GM12878 (cell line): Measurements from ENCODE around the gene PAK6.

Source experiments
- CHD1 ChIP-seq: IDR thresholded peaks from 2 replicates; pipeline ENCODE4 v1.6.1; 2012; ENCODE audit warnings: low read depth, low read length, improper control_type of control experiment
- CREM ChIP-seq: IDR thresholded peaks from 2 replicates; pipeline ENCODE4 v1.6.1; 2014; ENCODE audit warnings: antibody characterized with exemption, low read depth
- EZH2 ChIP-seq: IDR thresholded peaks from 2 replicates; pipeline ENCODE4 v1.6.1; 2012; ENCODE audit warnings: low read depth, mild to moderate bottlenecking, control low read depth, inconsistent platforms, low read length, borderline replicate concordance; ENCODE audit not compliant: control insufficient read depth
- NR2F1 ChIP-seq: fragments of 450-650 bp; conservative IDR thresholded peaks from 2 replicates; pipeline ENCODE4 v1.6.1; 2017; ENCODE audit warnings: mild to moderate bottlenecking
- POLR2AphosphoS5 ChIP-seq: IDR thresholded peaks from 2 replicates; pipeline ENCODE4 v1.6.1; 2011; ENCODE audit warnings: mild to moderate bottlenecking, low read length, inconsistent platforms
- SUZ12 ChIP-seq: fragments of 200-600 bp; sonication (generic); IDR thresholded peaks from one replicate; pipeline ENCODE4 v1.6.1; 2018; ENCODE audit warnings: antibody characterized with exemption, mild to moderate bottlenecking; ENCODE audit not compliant: unreplicated experiment
- TBL1XR1 ChIP-seq: IDR thresholded peaks from 2 replicates; pipeline ENCODE4 v1.6.1; 2012; ENCODE audit warnings: low read depth, low read length, improper control_type of control experiment
- YY1 ChIP-seq: IDR thresholded peaks from 2 replicates; pipeline ENCODE4 v1.6.1; 2011; ENCODE audit warnings: low read depth, mild to moderate bottlenecking, low read length
- TF ChIP-seq, protein P1 (sequence below), 3 experiments: IDR thresholded peaks in 2 of 3; conservative IDR thresholded peaks in 1 of 3; 2 replicates each; pipeline ENCODE4 v1.5.1; 2011; ENCODE audit warnings: low read depth in 3 of 3, low read length in 3 of 3, mild to moderate bottlenecking in 3 of 3, control low read depth in 2 of 3, moderate library complexity in 2 of 3, inconsistent platforms in 1 of 3, mixed read lengths in 1 of 3; ENCODE audit not compliant: control insufficient read depth in 2 of 3, insufficient read depth in 1 of 3; ENCODE audit errors: extremely low read depth in 1 of 3

DNA sequence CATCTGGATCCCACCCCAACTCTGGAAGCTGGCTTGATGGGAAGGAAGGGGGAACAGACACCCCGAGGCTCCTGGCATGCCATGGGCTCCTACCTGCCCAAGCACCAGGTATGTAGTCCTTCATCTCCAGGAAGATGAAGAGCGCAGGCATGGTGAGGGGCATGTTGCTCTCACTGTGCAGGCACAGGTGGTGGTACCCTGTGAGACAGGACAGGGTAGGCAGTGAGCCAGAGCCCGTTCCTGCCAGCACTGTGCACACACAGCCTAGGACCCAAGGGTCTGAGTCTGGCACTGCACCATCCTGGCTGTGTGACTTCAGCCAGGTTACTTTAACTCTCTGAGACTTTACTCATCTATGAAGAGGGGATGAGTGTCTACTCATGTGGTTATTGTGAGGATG is 53.4 kb downstream of the PAK6 start:
- no peak for TF ChIP-seq NR2F1
- TF ChIP-seq, protein P1, sequence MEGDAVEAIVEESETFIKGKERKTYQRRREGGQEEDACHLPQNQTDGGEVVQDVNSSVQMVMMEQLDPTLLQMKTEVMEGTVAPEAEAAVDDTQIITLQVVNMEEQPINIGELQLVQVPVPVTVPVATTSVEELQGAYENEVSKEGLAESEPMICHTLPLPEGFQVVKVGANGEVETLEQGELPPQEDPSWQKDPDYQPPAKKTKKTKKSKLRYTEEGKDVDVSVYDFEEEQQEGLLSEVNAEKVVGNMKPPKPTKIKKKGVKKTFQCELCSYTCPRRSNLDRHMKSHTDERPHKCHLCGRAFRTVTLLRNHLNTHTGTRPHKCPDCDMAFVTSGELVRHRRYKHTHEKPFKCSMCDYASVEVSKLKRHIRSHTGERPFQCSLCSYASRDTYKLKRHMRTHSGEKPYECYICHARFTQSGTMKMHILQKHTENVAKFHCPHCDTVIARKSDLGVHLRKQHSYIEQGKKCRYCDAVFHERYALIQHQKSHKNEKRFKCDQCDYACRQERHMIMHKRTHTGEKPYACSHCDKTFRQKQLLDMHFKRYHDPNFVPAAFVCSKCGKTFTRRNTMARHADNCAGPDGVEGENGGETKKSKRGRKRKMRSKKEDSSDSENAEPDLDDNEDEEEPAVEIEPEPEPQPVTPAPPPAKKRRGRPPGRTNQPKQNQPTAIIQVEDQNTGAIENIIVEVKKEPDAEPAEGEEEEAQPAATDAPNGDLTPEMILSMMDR (IDR thresholded peaks at IDR 0.05 in 2 of 3, conservative IDR thresholded peaks at IDR 0.05 in 1 of 3; ENCODE audit: control insufficient read depth in 2 of 3, extremely low read depth in 1 of 3, insufficient read depth in 1 of 3, low read depth in 3 of 3, low read length in 3 of 3), result no peak
- TF ChIP-seq CREM, result no peak
- TF ChIP-seq CHD1, result no peak
- no peak for TF ChIP-seq SUZ12
- no peak for TF ChIP-seq POLR2AphosphoS5
- no peak for TF ChIP-seq TBL1XR1
- no peak for TF ChIP-seq EZH2
- no peak for TF ChIP-seq YY1
